ENCODE results near the gene COX6A2.

GRCh38 chr16:31451681-31452351 lies 23.7 kb upstream of the COX6A2 start:
- no peak for TF ChIP-seq TAF1 (IDR thresholded peaks at IDR 0.05; ENCODE audit: borderline replicate concordance, low read depth, low read length)
- TF ChIP-seq PBX3 (IDR thresholded peaks at IDR 0.05) = no peak
- TF ChIP-seq MAX (IDR thresholded peaks at IDR 0.05; ENCODE audit: low read depth) = peak; percentile 66; the same call in 1 of the 2 replicates
- TF ChIP-seq CHD2 (IDR thresholded peaks at IDR 0.05; ENCODE audit: low read length, partially characterized antibody) = peak; percentile 80
- TF ChIP-seq CTCF (IDR thresholded peaks at IDR 0.05) = peak; percentile 66
- TF ChIP-seq IRF3 (IDR thresholded peaks at IDR 0.05; ENCODE audit: low read depth, low read length) = no peak
- no peak for TF ChIP-seq RFX5 (IDR thresholded peaks at IDR 0.05; ENCODE audit: low read length)
- TF ChIP-seq MXI1 (IDR thresholded peaks at IDR 0.05; ENCODE audit: low read depth, low read length) = peak; percentile 57; the same call in 1 of the 2 replicates
- TF ChIP-seq ELF1 (IDR thresholded peaks at IDR 0.05) = no peak
- TF ChIP-seq EP300 (IDR thresholded peaks at IDR 0.05; ENCODE audit: borderline replicate concordance in 1 of 2, low read depth in 1 of 2, low read length in 1 of 2) = no peak
- peak; percentile 56 for TF ChIP-seq RAD21 (IDR thresholded peaks at IDR 0.05; ENCODE audit: low read length)
- TF ChIP-seq YY1 (IDR thresholded peaks at IDR 0.05; ENCODE audit: low read depth) = no peak
- TF ChIP-seq SIN3A (IDR thresholded peaks at IDR 0.05; ENCODE audit: borderline replicate concordance, low read depth, low read length) = 0 out of 2 replicates have a peak, but pooled peaks have one; percentile 25
